Measurements from ENCODE around the gene TMEM8B. TPM values are rescaled to one million over a fixed set of nuclear protein-coding genes. Genes with fewer than 3 reads are reported as not detected.

The TMEM8B gene
- polyA plus RNA-seq, 1 donor from 2014 or later: 12.7 TPM

DNA sequence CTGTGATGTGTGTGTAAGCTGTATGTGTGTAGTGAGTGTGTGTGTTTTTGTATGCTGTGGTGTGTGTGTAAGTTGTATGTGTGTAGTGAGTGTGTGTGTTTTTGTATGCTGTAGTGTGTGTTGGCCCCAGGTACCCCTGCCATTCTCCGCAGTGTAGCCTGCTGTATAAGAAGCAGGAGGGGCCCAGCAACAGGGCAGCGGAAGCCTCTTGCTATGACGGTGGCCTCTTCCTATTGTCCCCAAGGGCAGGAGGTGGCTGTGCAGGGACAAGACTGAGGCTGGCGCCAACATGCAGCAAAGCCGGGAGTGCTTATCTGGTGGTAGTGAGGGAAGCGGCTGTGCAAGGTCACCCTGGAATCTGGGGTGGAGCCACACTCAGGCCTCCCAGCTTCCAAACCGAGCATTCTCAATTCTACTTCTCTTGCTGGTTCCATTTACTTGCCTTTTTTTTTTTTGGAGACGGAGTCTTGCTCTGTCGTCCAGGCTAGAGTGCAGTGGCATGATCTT, 85.3 kb downstream of the TMEM8B start:
- H3K79me2 ChIP-seq (replicated peaks; ENCODE audit: insufficient read depth, low read length): no peaks in the 10 kb centered on the region
- H3K9me3 ChIP-seq (ENCODE audit: low read length): no peaks in the 10 kb centered on the region
- no peak overlapping the region for H3K27ac ChIP-seq (ENCODE audit: low read length)
- TF ChIP-seq SMC3 (conservative IDR thresholded peaks at IDR 0.05; ENCODE audit: poor library complexity): no peak
- TF ChIP-seq, protein P1, sequence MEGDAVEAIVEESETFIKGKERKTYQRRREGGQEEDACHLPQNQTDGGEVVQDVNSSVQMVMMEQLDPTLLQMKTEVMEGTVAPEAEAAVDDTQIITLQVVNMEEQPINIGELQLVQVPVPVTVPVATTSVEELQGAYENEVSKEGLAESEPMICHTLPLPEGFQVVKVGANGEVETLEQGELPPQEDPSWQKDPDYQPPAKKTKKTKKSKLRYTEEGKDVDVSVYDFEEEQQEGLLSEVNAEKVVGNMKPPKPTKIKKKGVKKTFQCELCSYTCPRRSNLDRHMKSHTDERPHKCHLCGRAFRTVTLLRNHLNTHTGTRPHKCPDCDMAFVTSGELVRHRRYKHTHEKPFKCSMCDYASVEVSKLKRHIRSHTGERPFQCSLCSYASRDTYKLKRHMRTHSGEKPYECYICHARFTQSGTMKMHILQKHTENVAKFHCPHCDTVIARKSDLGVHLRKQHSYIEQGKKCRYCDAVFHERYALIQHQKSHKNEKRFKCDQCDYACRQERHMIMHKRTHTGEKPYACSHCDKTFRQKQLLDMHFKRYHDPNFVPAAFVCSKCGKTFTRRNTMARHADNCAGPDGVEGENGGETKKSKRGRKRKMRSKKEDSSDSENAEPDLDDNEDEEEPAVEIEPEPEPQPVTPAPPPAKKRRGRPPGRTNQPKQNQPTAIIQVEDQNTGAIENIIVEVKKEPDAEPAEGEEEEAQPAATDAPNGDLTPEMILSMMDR (IDR thresholded peaks at IDR 0.05; ENCODE audit: poor library complexity, severe bottlenecking): no peak
- TF ChIP-seq EP300 (conservative IDR thresholded peaks at IDR 0.05; ENCODE audit: poor library complexity, severe bottlenecking): no peak
- no peak for TF ChIP-seq POLR2AphosphoS5 (IDR thresholded peaks at IDR 0.05)
- TF ChIP-seq MXI1 (conservative IDR thresholded peaks at IDR 0.05; ENCODE audit: poor library complexity, severe bottlenecking): no peak
- H3K27me3 ChIP-seq (ENCODE audit: insufficient read depth, low read depth, low read length): no peaks in the 10 kb centered on the region
- no peak overlapping the region for H3K9ac ChIP-seq (ENCODE audit: low read length)
- no peak overlapping the region for H3K4me2 ChIP-seq (ENCODE audit: low read length)
- H3K36me3 ChIP-seq (ENCODE audit: insufficient read depth, low read length): no peaks in the 10 kb centered on the region
- H3K9me2 ChIP-seq (ENCODE audit: insufficient read depth, low read length): no peaks in the 10 kb centered on the region
- no peaks in the 10 kb centered on the region for H4K20me1 ChIP-seq (ENCODE audit: insufficient read depth)
- no peak overlapping the region for H3K4me3 ChIP-seq (ENCODE audit: low read length)
- H2AFZ ChIP-seq (ENCODE audit: low read depth, low read length): no peak overlapping the region
- H3F3A ChIP-seq (ENCODE audit: insufficient read depth, low read length, poor library complexity, severe bottlenecking): no peaks in the 10 kb centered on the region

Small RNAs within 50 kb of the gene (small RNA-seq; reads per million reads assigned to genes)
- 0 to 0.86 (median 0.32) reads per million in 3 experiments for gene HINT2

Other genes with a start within 250 kb of the TMEM8B start
- 37.9 and 44.3 TPM in 2 replicates for gene TESK1, start 224.0 kb upstream of the TMEM8B start, polyA plus RNA-seq
- gene CD72, start 210.8 kb upstream of the TMEM8B start, polyA plus RNA-seq: not detected in 2 replicates
- gene SIT1, start 178.3 kb upstream of the TMEM8B start, polyA plus RNA-seq: not detected in 2 replicates
- gene RMRP, start 171.2 kb upstream of the TMEM8B start, polyA plus RNA-seq: 9,508 TPM in 1 of 2 replicates, not detected in the other
- 41.4 and 44.4 TPM in 2 replicates for gene CCDC107, start 170.9 kb upstream of the TMEM8B start, polyA plus RNA-seq
- gene ARHGEF39, start 164.0 kb upstream of the TMEM8B start, polyA plus RNA-seq: 0.51 TPM in 1 of 2 replicates, not detected in the other
- gene CA9, start 155.3 kb upstream of the TMEM8B start, polyA plus RNA-seq: not detected in 2 replicates
- gene TPM2, start 139.3 kb upstream of the TMEM8B start, polyA plus RNA-seq: not detected in 2 replicates
- 7.1 and 9.0 TPM in 2 replicates for gene TLN1, start 97.0 kb upstream of the TMEM8B start, polyA plus RNA-seq
- 88.4 and 92.9 TPM in 2 replicates for gene CREB3, start 96.6 kb upstream of the TMEM8B start, polyA plus RNA-seq
- 102 and 113 TPM in 2 replicates for gene GBA2, start 80.0 kb upstream of the TMEM8B start, polyA plus RNA-seq
- 8.1 and 9.9 TPM in 2 replicates for gene RGP1, start 79.9 kb upstream of the TMEM8B start, polyA plus RNA-seq
- not detected in 2 replicates for gene MSMP, start 75.0 kb upstream of the TMEM8B start, polyA plus RNA-seq
- gene NPR2, start 37.6 kb upstream of the TMEM8B start, polyA plus RNA-seq: 3.1 and 9.6 TPM in 2 replicates
- 2.9 and 4.2 TPM in 2 replicates for gene SPAG8, start 17.0 kb upstream of the TMEM8B start, polyA plus RNA-seq
- 31.0 and 31.6 TPM in 2 replicates for gene HINT2, start 14.2 kb upstream of the TMEM8B start, polyA plus RNA-seq
- gene FAM221B, start 496 bp upstream of the TMEM8B start, polyA plus RNA-seq: 0.09 TPM in 1 of 2 replicates, not detected in the other
- not detected in 2 replicates for gene OR13J1, start 41.2 kb downstream of the TMEM8B start, polyA plus RNA-seq
- gene HRCT1, start 77.0 kb downstream of the TMEM8B start, polyA plus RNA-seq: 0.84 TPM in 1 of 2 replicates, not detected in the other
- gene SPAAR, start 80.3 kb downstream of the TMEM8B start, polyA plus RNA-seq: 0.35 TPM in 1 of 2 replicates, not detected in the other
- gene OR2S2, start 128.9 kb downstream of the TMEM8B start, polyA plus RNA-seq: not detected in 2 replicates
- gene RECK, start 207.7 kb downstream of the TMEM8B start, polyA plus RNA-seq: 6.9 and 10.2 TPM in 2 replicates